KBM-7 (cell line): ENCODE results near the gene ADAMTS9.

Experiments used
- DNase-seq: peaks from one replicate; pipeline ENCODE4 v3.0.0-alpha.2; 2015
- in situ Hi-C: fragments of 300-500 bp; cut with MboI; formaldehyde crosslinking; loops from 2 replicates; pipeline ENCODE4 v1.14.3; 2020; ENCODE audit warnings: low sequenced_read_pairs, low pct_unique_long_range_greater_than_20kb, mixed read lengths

Gene ADAMTS9

DNA sequence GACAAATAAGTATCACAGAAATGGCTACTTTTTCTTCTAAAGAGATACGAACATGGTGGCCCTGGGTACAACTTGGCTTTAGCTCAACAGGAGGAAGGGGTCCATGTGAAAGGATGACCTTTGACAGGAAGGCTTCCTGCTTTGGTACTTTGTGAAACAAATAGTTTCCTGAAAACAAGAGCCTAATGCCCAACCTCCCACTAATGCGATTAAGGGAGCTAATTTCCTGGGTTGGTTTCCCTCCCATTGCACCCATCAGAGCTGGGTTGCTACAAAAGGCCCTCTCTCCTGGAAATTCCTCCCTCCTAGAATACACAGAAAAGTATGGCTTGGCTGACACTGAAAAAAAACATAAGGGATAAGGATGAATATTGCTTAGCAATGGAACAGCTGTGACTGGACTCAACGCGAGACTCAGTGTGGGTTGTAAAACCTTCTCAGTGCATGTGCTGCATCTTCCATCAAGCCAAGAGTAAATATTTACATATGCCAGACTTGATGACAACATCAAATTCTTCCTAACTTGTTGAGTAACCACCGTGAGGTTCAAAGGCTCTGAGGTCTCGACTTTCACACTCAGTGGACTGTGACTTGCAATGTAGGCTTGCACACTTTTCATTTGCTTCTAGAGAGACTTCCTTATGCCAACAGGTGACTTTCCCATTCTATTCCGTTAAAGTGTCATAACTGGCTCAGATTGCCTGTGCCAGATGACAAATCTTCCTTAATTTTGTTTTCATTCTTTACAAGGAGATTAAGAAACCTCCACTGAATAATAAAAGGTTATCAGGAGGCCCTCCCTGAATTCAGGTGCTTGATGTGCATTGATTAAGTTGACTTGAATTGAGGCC, 60.1 kb downstream of the ADAMTS9 start:
- in situ Hi-C loops = no loop called here
- no peak for DNase-seq

DNA sequence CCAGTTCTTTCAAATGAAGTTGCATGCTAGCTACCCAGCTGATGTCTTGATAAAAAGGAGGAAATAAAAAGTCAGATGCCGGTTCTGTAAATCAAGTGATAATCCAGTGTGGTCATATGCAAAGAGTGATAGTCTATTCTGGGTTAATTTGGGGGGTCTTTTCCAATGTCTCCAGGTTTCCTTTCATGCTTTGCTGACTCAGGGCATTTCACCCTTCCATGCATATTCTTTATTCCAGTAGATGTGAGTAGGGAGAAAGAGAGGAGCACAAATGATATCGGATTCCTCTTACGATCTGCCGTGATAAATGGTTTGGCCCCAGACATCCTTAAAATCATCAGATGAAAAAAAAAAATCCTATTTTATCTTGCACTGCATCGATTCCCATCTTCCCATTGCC, 60.8 kb downstream of the ADAMTS9 start:
- in situ Hi-C loops = no loop called here
- DNase-seq = no peak

DNA sequence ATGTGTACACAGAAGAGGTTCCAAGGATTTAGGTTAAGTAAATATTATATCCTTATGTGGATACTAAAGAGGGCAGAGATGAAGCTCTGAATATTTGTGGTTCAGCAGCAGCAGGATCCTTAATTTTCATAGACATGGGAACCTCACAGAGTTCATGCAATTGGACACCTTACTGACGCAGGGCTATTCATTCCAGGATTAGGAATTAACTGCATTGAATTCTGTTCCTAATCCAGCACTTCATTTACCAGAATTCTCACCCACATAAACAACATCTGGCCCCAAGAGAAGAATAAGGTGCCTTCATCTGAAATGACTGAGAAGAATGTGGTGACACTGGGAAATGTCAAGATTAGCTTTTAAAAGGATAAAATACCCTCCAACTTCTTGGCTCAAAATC, 62.4 kb downstream of the ADAMTS9 start:
- in situ Hi-C loops = no loop called here
- no peak for DNase-seq

DNA sequence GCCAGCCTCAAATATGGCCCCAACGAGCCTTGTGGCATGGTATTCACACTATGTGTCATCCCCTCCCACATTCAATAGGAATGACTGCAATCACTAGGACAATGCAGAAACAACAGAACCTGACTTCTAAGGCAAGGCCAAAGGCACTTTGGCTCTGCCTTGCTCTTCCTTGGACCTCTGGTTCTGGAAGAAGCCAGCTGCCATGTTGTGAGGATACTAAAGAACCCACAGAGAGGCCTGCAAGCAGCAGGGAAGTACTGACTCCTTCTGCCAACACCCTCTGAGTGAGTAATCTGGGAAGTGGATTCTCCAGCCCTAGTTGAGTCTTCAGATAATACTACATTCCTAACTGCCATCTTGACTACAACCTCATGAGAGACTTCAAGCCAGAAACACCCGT, 64.7 kb downstream of the ADAMTS9 start:
- in situ Hi-C loops = no loop called here
- DNase-seq = no peak

DNA sequence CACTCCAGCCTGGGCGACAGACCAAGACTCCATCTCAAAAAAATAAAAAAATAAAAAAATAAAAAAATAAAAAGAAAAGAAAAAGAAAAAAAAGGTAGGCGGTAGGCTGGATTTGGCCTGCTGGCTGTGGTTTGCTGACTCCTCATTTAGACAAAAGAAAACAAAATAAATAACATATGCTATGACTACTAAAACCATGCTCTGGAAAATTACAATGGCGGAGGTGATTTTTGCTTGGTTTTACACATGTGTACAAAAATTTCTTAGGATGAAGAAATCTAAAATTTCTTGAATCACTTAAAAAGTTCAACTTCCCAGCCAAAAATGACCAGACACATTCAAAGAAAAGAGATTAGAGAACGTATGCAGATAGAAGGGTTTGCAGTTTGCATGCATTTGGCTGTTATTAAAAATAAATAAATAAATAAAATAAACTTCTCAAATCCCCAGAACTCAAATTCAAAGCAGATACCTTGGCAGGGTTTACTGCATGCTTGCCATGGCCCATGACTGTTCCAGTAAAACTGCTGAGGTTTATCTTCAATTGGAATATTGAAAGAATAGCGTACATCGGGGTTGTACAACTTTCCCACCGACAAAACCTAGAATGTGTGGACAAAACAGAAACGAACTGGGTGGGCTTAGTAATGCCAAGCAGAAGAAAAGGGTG, 65.9 kb downstream of the ADAMTS9 start:
- no peak for DNase-seq
- in situ Hi-C loops = no loop called here

DNA sequence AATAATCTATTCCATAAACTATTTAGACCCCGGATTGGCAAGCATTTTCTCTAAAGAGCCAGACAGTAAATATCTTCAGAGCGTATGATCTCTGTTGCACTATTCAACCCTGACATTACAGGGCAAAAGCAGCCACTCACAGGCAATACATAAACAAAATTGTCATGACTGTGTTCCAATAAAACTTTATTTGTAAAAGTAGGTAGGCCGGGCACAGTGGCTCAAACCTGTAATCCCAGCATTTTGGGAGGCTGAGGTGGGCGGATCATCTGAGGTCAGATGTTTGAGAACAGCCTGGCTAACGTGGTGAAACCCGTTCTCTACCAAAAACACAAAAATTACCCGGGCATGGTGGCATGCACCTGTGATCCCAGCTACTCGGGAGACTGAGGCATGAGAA, 66.5 kb downstream of the ADAMTS9 start:
- in situ Hi-C loops = no loop called here
- no peak for DNase-seq

DNA sequence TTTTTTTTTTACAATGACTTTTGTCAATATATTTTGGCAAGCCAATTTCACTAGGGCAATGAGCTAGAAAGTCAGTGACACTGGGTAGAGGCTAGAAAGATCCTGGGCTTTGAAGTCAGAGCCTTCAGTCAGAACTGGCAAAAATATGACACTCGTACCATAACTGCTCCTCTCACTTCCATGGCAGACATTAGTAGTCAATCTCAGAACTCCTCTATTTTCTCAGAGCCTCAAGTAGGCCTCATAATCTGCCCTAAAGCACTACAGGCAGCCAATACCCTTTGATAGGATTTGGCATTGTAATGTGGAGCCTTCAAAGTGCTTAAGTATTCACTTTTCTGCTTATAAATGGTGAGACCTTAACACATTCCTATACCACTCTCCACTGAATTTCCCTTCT, 67.8 kb downstream of the ADAMTS9 start:
- in situ Hi-C loops = no loop called here

DNA sequence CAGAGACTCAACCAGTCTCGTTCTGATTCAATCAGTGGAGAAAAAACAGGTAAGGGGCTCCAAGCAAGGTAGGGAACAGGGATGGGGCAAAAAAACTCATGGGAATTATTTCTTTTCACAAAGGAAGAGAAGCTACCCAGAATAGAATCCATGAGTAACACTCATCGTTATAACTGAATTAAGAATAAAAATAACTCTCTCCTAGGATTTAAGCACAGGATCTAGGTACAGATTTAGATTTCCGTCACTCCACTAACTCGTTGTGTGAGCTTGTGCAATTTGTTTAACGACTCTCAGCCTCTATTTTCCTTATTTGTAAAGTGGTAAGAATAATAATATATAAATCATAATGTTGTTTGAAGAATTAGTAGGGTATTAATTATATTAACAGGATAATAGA, 68.6 kb downstream of the ADAMTS9 start:
- in situ Hi-C loops = no loop called here
- no peak for DNase-seq

More for the DNA sequence above, 67.8 kb downstream of the ADAMTS9 start:
- no peak for DNase-seq

DNA sequence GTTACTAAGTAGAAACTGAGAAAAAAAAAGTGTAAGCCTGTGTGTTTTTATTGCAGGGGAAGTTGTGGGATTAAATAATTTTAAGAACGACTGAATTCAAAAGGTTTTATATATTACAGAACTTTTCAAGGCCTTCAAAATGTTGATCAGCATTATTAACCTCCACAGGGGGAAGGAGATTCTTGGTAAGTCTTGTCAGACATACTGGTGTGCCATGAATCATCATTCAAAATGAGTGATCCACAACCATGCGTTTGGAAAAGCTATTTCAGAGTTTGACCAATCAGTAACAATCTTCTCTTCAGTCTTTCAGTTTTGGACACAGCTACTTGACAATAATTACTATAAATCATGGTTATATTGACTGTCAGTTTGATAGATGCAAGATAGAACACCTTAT, 70.2 kb downstream of the ADAMTS9 start:
- no peak for DNase-seq
- in situ Hi-C loops = no loop called here

DNA sequence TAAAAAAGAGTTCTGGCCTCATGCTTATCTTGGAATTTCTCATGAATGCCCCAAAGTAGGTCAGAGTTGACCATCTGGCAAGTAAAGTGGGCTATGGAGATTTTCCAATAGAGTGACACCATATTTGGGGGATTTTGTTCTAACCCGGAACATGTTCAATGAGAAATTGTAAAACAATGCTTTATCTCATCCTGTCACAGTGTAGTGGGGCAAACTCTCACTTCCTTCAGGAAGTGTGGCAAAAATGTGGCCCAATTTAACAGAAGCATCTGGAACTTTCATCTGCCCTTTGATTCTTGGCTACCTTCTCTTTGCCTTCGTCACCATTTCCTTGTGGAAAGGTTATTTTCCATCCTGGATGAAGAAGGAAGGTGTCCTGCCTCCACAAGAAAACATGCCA, 70.8 kb downstream of the ADAMTS9 start:
- in situ Hi-C loops = no loop called here

DNA sequence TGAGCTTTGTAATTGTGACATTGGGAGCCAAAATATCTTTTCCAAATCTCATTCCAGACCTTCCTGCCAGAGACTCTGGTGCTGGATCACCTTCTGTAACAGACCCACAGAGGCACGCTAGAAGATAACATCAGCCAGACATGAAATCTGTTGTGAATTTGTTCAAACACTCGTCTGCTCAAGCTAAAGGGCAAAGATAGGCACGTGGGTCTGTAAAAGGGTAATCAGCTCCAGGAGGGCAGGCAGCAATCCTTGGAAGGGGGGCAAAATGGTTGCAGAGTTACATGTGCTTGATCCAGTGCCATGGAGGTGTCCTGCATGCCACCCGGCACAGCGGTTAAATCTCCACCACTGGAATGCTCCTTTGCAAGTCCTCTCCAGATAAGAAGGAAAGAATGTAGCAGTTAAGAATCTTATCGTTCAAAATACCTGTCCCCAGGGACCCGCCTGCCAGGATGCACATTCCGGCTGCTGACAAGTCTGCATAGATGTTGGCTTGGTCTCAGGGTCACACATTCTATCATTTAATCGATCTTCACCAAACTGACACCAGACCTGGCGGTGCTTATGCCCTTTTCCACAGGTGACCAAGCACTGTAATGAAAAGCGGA, 74.8 kb downstream of the ADAMTS9 start:
- no peak for DNase-seq
- in situ Hi-C loops = no loop called here

More for the DNA sequence above, 70.8 kb downstream of the ADAMTS9 start:
- no peak for DNase-seq

DNA sequence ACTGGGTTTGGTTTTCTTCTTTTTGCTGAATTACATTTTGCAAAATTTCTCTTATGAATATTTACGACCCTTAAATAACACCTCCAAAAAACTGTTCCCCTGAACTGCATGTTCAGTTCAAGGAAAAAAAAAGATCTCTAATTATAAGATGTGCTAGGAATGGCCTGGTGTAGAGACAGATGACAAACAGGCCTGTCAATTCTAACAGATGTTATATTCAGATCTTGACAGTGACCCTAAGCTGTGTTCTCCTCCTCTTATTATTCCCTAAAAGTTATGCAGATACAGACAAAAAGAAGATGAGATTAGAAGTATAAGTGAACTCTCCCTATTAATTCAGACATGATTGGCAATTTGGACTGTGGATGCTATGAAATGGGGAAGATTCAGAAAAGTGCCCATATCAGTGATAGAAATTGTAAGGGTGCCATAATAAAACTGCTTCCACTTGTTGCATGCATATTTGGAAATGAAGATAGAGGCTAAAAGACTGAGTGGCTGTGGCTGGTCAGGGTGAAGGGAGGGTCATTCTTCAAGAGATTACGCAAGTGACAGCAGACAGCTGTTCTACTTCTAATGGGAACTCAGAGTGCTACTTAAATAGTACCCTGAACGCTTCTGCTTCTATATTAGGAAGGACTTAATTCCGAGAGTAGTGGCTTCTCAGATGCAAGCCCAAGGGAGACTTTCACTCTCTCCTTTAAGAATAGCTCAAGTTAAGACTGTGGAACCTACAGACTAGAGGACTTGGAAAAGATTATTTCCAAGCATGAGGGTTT, 75.5 kb downstream of the ADAMTS9 start:
- no peak for DNase-seq
- in situ Hi-C loops = no loop called here

DNA sequence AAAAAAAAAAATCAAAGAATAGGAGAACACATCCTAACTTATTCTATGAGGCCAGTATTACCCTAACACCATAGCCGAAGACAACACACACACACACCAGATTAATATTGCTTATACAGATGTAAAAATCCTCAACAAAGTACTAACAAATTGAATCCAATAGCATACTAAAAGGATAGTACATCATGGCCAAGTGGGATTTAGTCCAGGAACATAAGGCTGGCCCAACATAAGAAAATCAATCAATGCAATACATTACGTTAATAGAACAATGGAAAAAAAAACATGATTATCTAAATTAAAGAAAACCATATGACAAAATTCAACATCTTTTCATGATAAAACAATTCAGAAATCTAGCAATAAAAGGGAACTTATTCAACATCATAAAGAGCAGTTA, 79.1 kb downstream of the ADAMTS9 start:
- no peak for DNase-seq

DNA sequence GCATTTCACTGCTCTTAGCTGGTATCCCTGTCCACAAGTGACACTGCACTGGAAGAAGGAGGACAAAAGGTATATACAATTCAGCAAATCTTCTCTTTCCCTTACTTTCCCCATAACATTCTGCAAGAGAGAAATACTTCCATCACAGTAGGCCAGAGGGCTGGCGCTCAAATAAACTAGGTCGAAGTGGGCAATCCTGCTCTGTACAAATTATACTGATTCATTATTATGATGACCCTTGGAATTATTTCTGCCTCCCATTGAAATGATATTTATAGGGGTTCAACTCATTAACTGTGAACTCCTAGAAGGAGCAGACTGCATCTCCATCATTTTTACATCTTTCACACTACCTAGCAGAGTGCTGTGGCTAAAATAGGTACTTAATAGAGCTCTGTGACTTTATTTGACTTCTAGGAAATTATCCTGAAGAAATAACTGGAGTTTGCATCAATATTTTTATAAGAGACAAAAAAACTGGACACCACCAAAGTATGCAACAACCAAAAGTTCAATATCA, 80.7 kb downstream of the ADAMTS9 start:
- in situ Hi-C loops = no loop called here
- no peak for DNase-seq

More for the DNA sequence above, 79.1 kb downstream of the ADAMTS9 start:
- in situ Hi-C loops = no loop called here

DNA sequence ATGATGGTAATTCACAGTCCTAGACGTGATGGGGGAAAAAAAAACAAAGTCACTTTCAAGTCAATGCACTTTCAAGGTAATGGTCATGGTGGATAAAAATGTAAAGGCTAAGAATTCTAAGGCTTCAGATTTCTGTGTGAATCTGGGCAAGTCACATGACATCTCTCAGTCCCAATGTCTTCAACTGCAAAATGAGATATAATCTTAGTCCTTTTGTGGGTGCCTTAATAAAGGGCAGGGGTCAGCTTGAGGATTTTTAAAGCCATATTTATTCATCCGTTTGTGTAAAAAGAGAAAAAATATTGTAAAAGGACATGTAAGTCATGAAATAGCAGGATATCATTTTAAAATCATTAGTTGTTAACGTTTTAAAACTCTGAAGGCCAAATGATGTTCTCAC, 83.5 kb downstream of the ADAMTS9 start:
- in situ Hi-C loops = no loop called here
- DNase-seq = no peak

DNA sequence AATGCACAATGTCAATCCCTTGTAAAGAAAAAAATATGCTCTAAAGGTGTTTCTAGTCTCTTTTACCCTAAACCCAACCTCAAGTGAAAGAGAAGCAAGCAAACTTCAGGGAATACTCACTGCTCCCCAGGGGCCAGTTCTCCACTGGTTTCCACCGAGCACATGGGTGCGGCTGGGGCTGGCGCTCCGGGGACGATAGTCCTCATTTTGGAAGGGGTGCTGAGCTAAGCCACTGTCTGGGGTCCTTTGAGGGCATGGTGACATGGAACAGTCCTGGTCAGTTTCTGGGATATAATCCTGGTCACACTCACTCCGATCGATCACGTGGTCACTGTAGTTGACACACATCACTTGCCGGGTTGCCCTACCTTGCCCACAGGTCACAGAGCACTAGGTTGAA, 86.0 kb downstream of the ADAMTS9 start:
- in situ Hi-C loops = no loop called here
- DNase-seq = no peak

DNA sequence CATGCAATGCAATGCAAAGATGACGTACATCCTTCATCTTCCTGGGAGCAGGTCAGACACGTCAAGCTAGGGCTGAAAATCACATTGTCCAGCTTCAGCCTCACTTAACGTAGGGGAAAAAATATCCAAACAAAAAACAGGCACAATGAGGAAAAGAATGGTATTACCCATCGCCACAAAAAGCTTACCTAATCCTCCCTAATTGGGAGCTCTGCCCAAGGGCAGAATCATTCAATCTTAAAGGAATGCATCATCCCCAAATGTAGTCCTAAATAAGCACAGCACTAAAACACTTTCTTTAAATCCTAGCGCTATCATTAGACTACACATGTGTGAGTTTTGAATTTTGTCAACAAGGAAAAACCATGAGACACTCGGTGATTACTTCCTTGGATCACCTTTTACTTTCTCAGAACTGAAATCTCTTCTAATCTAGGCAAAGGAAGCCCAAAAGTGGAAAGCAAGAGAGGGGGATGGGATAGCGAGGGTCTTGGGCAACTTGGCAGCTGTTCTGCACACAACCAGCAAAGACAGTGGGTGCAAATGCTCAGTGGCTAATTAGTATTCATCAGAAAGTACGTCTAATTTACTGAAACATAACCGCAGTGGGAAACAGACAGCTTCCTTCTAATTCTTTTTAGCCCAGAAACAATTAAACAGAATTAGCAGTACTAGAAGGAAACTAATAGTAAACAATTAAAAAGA, 87.4 kb downstream of the ADAMTS9 start:
- in situ Hi-C loops = no loop called here
- DNase-seq = no peak

DNA sequence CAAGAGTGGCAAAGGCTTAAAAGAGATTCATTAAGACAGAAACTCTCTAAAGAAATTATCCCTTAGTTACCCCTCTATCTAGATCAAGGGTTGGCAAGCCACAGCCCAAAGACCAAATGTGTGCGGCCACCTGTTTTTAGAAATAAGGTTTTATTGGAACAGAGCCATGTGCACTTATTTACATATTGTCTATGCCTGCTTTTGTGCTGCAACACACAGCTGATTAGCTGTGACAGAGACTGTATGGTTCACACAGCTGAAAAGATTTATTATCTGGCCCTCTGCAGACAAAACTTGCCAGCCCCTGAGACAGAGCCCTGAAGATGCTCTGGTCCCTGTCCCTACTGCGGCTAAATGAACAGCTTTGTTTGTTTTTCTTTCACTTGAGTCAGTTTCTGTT, 88.1 kb downstream of the ADAMTS9 start:
- no peak for DNase-seq
- in situ Hi-C loops = no loop called here

DNA sequence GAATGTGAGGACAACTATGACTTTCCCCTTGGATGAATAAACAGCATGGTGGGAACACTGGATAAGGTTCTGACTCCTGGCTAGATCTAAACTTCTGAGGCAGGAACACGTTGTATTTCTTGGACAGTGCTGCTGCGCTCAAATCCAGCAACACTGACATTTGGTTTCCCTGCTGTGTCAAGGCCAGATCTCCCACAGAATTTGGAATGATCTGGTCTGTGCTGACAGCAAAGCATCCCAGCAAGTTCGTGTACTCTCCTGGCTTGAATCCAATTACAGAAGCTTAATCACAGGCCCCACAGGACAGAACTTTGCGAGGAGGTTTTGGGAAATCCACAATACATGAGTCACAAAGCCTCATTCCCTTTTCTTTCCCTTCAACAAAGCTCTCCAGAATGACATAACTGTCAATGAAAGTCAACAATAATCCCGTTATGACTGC, 92.5 kb downstream of the ADAMTS9 start:
- no peak for DNase-seq
- in situ Hi-C loops = no loop called here
